Measurements from ENCODE around the gene ZNF282.

- TF ChIP-seq CTCF (conservative IDR thresholded peaks at IDR 0.05) (no peak), ZFX (IDR thresholded peaks at IDR 0.05) (no peak)
Measured at GRCh38 chr7:149267733-149268132, 72.4 kb downstream of the ZNF282 start.
